Mucosa of descending colon (tissue), 3 donors: ENCODE data around the gene LEFTY2. TPM values are rescaled to one million over a fixed set of nuclear protein-coding genes. Genes with fewer than 3 reads are reported as not detected.
A peak's percentile ranks its signal among the peaks of the same experiment; 100 is the strongest.

Source experiments
- ATAC-seq: fragments of 200-7000 bp; cut with Tn5 transposase; one replicate; pipeline ENCODE4 v1.9.1; 2020; ENCODE audit warnings: mild to moderate bottlenecking, moderate library complexity
- DNase-seq, 3 donors: peaks; one replicate each; pipeline ENCODE4 v3.0.0-alpha.2; 2020
- H3K36me3 ChIP-seq: fragments of 200-600 bp; one replicate; pipeline ENCODE4 v1.8.0; 2021; ENCODE audit warnings: low read depth, mild to moderate bottlenecking
- H3K4me1 ChIP-seq: fragments of 200-600 bp; one replicate; pipeline ENCODE4 v1.8.0; 2021; ENCODE audit warnings: low read depth, mild to moderate bottlenecking
- H3K4me3 ChIP-seq: fragments of 200-600 bp; one replicate; pipeline ENCODE4 v1.8.0; 2021; ENCODE audit warnings: mild to moderate bottlenecking
- H3K9me3 ChIP-seq: fragments of 200-600 bp; one replicate; pipeline ENCODE4 v1.8.0; 2021; ENCODE audit warnings: mild to moderate bottlenecking
- intact Hi-C, 2 donors: fragments of 100-400 bp; cut with DNase I in 1 of 2; cut with micrococcal nuclease in 1 of 2; formaldehyde crosslinking; loops; one replicate each; pipeline versions ENCODE4 v1.11.0 to v1.11.1; 2022; cut with DNase I, micrococcal nuclease
- total RNA-seq, 3 donors: library from RNA; stranded (reverse); fragmentation: NEBNext Ultra II Directional in 2 of 3; extraction: Animal tissue kit (Norgen Biotek cat#: 25700) in 2 of 3; gene quantifications; one replicate each; pipeline versions ENCODE4 v1.2.1 to v1.2.4, GENCODE V29; 2021 to 2023
- TF ChIP-seq, protein P1 (sequence below): fragments of 200-600 bp; IDR thresholded peaks from one replicate; pipeline ENCODE4 v1.8.0; 2022; ENCODE audit warnings: antibody characterized with exemption, mild to moderate bottlenecking
- donor health status: DM: no; HTN: no; CAD: no; lungs with moderate emphysema.
- donor health status: DM: no; HTN: no; CAD: no.
- donor health status: DM: no; HTN: yes; CAD: no.

The LEFTY2 gene
- total RNA-seq, 3 donors from 2014 or later: 0.32 to 0.77 (median 0.35) TPM

DNA sequence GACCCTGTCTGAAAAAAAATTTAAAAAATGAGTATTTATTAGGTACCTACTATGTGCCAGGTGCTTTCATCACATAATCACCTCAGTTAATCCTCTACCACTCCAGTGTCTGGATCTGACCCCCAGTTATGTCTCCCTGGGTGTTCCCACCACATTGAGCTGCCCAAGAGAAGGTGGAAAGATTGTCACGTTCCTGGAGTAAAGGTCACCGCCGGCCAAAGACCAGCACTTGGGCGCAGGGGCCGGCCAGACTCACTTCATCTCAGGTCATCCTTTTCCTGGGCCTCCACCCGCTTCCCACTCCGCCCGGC lies 17.7 kb downstream of the LEFTY2 start:
- intact Hi-C loops: no loop called here
- DNase-seq (no peak), ATAC-seq (peak; percentile 46)

DNA sequence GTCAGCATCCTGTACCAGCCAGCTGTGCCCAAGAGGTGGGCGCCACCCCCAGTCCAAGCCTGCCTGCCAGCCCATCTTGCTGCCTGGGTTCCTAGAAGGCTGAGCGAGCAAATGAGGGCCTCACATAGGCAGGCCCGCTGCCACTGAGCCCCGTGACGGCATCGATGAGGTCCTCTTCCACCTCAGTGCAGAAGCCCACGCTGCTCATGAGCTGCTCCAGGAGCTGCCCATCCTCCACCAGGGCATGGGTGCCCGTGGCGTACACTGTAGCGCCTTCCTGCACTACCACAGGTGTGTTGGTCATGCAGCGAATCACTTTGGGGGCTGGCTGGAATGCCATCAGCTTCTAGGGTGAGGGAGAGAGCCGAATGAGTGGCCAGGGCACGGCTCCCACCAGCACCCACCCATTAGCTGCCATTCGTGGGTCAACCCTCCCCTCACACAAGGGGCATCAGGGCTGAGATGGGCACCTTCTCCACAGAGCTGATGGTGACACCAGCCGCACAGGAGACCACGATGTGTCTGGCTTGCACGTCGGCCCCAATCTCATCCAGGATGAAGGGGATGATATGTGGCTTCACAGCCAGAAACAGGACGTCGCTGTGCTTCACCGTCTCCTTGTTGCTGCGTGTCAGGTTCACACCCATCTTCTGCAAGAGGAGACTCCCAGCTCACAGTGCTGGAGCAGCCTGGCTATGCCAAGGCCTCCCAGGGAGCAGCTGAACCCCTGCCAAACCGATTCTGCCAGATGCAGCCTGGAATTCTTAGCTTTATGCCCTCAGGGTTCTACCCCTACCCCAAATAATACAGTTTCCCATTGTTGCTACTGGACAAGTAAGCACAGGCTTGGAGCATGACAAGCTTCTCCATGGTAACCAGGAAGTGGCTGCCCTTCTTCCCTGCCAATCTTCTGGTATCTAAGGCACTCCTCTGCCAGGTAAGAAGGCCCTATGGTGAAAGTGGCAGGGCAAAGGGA lies 19.0 kb downstream of the LEFTY2 start:
- Histone ChIP-seq H3K36me3 (no peaks in the 10 kb centered on the region), H3K4me1 (peaks cover 16% of the 10 kb centered on the region), H3K4me3 (no peak overlapping the region), H3K9me3 (no peaks in the 10 kb centered on the region)
- TF ChIP-seq, protein P1, sequence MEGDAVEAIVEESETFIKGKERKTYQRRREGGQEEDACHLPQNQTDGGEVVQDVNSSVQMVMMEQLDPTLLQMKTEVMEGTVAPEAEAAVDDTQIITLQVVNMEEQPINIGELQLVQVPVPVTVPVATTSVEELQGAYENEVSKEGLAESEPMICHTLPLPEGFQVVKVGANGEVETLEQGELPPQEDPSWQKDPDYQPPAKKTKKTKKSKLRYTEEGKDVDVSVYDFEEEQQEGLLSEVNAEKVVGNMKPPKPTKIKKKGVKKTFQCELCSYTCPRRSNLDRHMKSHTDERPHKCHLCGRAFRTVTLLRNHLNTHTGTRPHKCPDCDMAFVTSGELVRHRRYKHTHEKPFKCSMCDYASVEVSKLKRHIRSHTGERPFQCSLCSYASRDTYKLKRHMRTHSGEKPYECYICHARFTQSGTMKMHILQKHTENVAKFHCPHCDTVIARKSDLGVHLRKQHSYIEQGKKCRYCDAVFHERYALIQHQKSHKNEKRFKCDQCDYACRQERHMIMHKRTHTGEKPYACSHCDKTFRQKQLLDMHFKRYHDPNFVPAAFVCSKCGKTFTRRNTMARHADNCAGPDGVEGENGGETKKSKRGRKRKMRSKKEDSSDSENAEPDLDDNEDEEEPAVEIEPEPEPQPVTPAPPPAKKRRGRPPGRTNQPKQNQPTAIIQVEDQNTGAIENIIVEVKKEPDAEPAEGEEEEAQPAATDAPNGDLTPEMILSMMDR: no peak
- intact Hi-C loops: no loop called here
- ATAC-seq (peak; percentile 19), DNase-seq (no peak)

More for the DNA sequence above, 17.7 kb downstream of the LEFTY2 start:
- Histone ChIP-seq H3K4me3 (peak overlapping the region; percentile 58), H3K9me3 (no peaks in the 10 kb centered on the region), H3K4me1 (peaks cover 16% of the 10 kb centered on the region), H3K36me3 (no peaks in the 10 kb centered on the region)
- TF ChIP-seq, protein P1: no peak

DNA sequence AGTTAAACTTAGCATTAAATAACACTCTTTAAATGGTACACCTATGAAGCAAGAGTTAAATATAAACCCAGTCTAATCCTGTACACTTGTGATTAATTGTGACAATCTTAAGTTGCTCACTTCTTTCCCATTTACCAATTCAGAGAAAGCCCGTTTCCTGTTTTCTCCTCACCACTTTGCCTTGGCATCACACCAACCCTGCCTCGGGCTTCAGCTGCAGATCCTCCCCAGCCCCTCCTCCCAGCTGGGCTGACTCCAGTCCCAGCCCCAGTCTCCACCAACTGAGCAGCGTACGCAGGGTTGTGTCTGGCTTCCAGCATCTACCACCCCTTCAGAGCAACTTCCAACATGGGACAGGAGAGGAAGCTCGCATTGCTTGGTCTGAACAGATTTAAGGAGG lies 21.1 kb downstream of the LEFTY2 start:
- no peaks in the 10 kb centered on the region for H3K36me3 ChIP-seq

DNA sequence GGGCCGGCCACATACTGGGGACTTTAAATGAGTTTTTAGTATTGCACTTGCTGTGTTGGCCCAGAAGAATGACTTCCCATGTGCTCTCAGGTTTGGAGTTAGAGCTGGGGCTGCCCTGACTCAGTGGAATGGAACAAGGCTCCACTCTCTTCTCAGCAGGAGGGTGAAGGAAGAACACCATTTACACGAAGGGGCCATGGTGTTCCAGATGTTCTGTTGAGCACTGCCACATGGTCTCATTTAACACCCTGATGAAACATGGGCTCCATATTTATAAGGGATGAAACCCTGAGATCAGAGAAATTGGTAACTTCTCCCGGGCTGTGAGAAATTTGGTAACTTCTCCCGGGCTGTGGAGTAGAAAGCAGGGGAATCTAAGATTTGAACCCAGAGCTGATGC lies 22.7 kb downstream of the LEFTY2 start:
- H3K9me3 ChIP-seq: no peaks in the 10 kb centered on the region
- no peak overlapping the region for H3K4me3 ChIP-seq
- intact Hi-C loops: loop anchor here in 1 of 2 donors (10.0 kb wide), 1 partner anchor 443 kb away; no protein-coding TSS in a partner anchor
- H3K36me3 ChIP-seq: no peaks in the 10 kb centered on the region
- TF ChIP-seq, protein P1: no peak
- no peak for ATAC-seq
- H3K4me1 ChIP-seq: peaks cover 8% of the 10 kb centered on the region
- no peak for DNase-seq

More for the DNA sequence above, 21.1 kb downstream of the LEFTY2 start:
- peaks cover 15% of the 10 kb centered on the region for H3K4me1 ChIP-seq
- intact Hi-C loops: loop anchor here in 1 of 2 donors (10.0 kb wide), 1 partner anchor 445 kb away; no protein-coding TSS in a partner anchor
- ATAC-seq: no peak
- peak in 1 of 3 donors; percentile 55 for DNase-seq
- H3K9me3 ChIP-seq: no peaks in the 10 kb centered on the region
- TF ChIP-seq, protein P1: no peak
- no peak overlapping the region for H3K4me3 ChIP-seq

DNA sequence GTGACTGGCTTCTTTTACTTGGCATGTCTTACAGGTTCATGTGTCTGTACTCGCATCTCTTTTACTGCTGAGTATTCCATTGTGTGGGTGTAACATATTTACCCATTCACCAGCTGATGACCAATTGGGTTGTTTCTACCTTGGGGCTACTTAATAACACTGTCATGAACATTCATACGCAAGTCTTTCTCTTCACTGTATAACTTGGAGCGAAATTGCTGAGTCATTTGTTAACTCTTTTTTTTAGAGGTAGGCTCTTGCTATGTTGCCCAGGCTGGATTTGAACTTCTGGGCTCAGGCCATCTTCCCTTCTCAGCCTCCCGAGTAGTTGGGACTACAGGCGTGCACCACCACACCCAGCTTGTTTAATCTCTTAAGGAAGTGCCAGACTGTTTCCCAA lies 23.5 kb downstream of the LEFTY2 start:
- Histone ChIP-seq H3K4me1 (peaks cover under 1% of the 10 kb centered on the region), H3K9me3 (no peaks in the 10 kb centered on the region), H3K4me3 (no peak overlapping the region), H3K36me3 (no peaks in the 10 kb centered on the region)
- no peak for ATAC-seq
- TF ChIP-seq, protein P1: no peak
- intact Hi-C loops: loop anchor here in 1 of 2 donors (10.0 kb wide), 1 partner anchor 443 kb away; no protein-coding TSS in a partner anchor
- DNase-seq: no peak
